Thoracic aorta (tissue), 2 donors: ENCODE measurements around the gene CMTM4. TPM values are rescaled to one million over a fixed set of nuclear protein-coding genes. Genes with fewer than 3 reads are reported as not detected.
"Not testable (repeated sequence)": the region's sequence is repeated elsewhere in the genome, so short reads cannot be mapped to it uniquely, and the experiment has no call there.

Source experiments
- ATAC-seq: fragments of 150-250 bp; one replicate; pipeline ENCODE4 v1.8.0; 2017; ENCODE audit warnings: low read depth; ENCODE audit not compliant: insufficient number of reproducible peaks, low FRiP score
- DNase-seq: peaks from one replicate; pipeline ENCODE4 v3.0.0-alpha.2; 2020; ENCODE audit warnings: low spot score
- H3K27ac ChIP-seq, 2 donors: fragments of 200-600 bp; sonication (generic); 1 replicate in 1 of 2; 2 replicates in 1 of 2; pipeline ENCODE4 v1.5.1; 2016; ENCODE audit warnings: mild to moderate bottlenecking in 2 of 2, moderate library complexity in 2 of 2
- H3K27me3 ChIP-seq: fragments of 200-600 bp; sonication (generic); replicated peaks from 2 replicates; pipeline ENCODE4 v1.6.0; 2016; ENCODE audit warnings: mild to moderate bottlenecking; ENCODE audit not compliant: insufficient read depth
- H3K36me3 ChIP-seq: fragments of 200-600 bp; sonication (generic); one replicate; pipeline ENCODE4 v1.5.1; 2016
- H3K4me1 ChIP-seq, 2 donors: fragments of 200-600 bp; sonication (generic); 1 replicate in 1 of 2; 2 replicates in 1 of 2; pipeline versions ENCODE4 v1.5.1 to v1.6.0; 2016; ENCODE audit warnings: low read depth in 2 of 2, mild to moderate bottlenecking in 1 of 2; ENCODE audit not compliant: control insufficient read depth in 1 of 2
- H3K4me3 ChIP-seq: fragments of 200-600 bp; sonication (generic); 2 replicates; pipeline ENCODE4 v1.5.1; 2016; ENCODE audit warnings: mild to moderate bottlenecking
- H3K9me3 ChIP-seq: fragments of 200-600 bp; sonication (generic); 2 replicates; pipeline ENCODE4 v1.5.1; 2016
- total RNA-seq, 2 donors: library from RNA; depleted of rRNA; stranded (reverse); fragments of >200 nt; gene quantifications; one replicate each; pipeline versions ENCODE4 v1.1.0 to v1.2.3, GENCODE V29; 2016
- TF ChIP-seq, protein P1 (sequence below): fragments of 200-600 bp; sonication (generic); IDR thresholded peaks from one replicate; pipeline ENCODE4 v1.5.1; 2019; ENCODE audit warnings: antibody characterized with exemption

CMTM4 gene
- total RNA-seq, 2 donors from 2014 or later: 12.0 to 25.7 TPM

DNA sequence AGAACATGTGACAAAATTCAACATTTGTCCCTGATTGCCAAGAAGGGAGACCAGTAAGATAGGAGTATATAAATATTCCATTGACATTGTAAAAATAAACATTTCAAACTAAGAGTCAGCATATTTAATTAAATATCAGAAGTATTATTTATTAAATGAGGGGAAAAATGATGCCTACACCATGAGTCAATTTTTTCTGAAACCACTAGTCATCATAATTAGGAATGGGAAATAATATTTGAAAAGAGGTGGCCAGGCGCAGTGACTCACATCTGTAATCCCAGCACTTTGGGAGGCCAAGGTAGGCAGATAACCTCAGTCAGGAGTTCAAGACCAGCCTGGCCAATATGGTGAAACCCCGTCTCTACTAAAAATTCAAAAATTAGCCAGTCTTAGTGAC is 128.2 kb downstream of the CMTM4 start:
- Histone ChIP-seq H3K36me3 (no peaks in the 10 kb centered on the region), H3K27me3 (no peaks in the 10 kb centered on the region), H3K9me3 (no peaks in the 10 kb centered on the region)

DNA sequence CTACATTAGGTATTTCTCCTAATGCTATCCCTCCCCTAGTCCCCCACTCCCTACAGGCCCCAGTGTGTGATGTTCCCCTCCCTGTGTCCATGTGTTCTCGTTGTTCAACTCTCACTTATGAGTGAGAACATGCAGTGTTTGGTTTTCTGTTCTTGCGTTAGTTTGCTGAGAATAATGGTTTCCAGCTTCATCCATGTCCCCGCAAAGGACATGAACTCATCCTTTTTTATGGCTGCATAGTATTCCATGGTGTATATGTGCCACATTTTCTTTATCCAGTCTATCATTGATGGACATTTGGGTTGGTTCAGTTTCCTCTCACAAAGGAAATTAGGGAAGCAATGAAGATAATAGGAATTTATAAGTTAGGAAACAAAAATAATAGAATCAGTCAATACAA is 129.3 kb downstream of the CMTM4 start:
- not testable (repeated sequence) for ATAC-seq, H3K36me3 ChIP-seq

More for the DNA sequence above, 128.2 kb downstream of the CMTM4 start:
- TF ChIP-seq, protein P1, sequence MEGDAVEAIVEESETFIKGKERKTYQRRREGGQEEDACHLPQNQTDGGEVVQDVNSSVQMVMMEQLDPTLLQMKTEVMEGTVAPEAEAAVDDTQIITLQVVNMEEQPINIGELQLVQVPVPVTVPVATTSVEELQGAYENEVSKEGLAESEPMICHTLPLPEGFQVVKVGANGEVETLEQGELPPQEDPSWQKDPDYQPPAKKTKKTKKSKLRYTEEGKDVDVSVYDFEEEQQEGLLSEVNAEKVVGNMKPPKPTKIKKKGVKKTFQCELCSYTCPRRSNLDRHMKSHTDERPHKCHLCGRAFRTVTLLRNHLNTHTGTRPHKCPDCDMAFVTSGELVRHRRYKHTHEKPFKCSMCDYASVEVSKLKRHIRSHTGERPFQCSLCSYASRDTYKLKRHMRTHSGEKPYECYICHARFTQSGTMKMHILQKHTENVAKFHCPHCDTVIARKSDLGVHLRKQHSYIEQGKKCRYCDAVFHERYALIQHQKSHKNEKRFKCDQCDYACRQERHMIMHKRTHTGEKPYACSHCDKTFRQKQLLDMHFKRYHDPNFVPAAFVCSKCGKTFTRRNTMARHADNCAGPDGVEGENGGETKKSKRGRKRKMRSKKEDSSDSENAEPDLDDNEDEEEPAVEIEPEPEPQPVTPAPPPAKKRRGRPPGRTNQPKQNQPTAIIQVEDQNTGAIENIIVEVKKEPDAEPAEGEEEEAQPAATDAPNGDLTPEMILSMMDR: no peak
- Histone ChIP-seq H3K4me1 (peaks cover 9 to 20% of the 10 kb centered on the region in 2 donors), H3K27ac (no peak overlapping the region), H3K4me3 (no peak overlapping the region)
- ATAC-seq (no peak), DNase-seq (no peak)

DNA sequence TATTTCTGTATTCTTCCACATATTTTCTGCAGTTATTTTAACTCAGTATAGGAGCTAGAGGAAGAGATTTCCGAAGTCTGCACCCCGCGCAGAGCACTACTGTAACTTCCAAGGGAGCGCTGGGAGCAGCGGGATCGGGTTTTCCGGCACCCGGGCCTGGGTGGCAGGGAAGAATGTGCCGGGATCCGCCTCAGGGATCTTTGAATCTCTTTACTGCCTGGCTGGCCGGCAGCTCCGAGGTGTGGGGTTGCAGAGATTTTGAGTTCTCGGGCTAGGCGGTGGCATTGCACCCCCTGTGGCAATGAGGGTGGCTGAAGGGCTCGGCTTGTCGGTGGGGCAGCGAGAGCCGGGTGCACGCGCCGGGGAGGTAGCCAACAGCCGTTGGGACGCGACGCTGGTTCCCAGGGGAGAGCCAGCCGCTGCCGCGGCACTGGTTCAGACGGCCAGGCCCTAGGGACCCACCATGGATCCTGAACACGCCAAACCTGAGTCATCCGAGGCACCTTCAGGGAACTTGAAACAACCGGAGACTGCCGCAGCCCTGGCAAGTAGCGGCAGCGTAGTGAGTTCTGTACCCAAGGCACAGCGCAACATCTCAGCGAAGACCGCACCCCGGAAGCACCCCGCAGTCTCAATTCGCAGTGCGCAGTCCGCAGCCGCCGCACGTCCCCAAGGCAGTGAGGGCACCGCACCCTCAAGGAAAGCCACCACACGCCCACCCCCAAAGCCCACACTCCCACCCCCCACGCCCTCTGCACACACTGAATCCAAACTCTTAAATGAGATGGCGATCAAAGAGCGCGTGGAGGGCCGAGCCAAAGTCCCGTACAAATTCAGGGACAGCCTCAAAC is 130.3 kb downstream of the CMTM4 start, which contains the start of gene CMTM1:
Gene CMTM1, plus strand, starts transcription at position 389 of the 851 bp plus-strand sequence. Its CDS starts 75 bp downstream, at position 464.
- no peak within 1 kb of the TSS for H3K4me3 ChIP-seq
- DNase-seq (no peak), ATAC-seq (no peak)
- TF ChIP-seq, protein P1: no peak
- peaks cover 9 to 20% of the 10 kb centered on the region in 2 donors for H3K4me1 ChIP-seq
- H3K27me3 ChIP-seq: no peaks in the 10 kb centered on the region
- H3K36me3 ChIP-seq: no peaks in the 10 kb centered on the region
- H3K9me3 ChIP-seq: no peaks in the 10 kb centered on the region
- no peak within 1 kb of the TSS for H3K27ac ChIP-seq

More for the DNA sequence above, 129.3 kb downstream of the CMTM4 start:
- H3K27me3 ChIP-seq, H3K9me3 ChIP-seq, H3K4me3 ChIP-seq, H3K27ac ChIP-seq, DNase-seq: not testable (repeated sequence)
- peaks cover 9 to 20% of the 10 kb centered on the region in 2 donors for H3K4me1 ChIP-seq

Other genes with a start within 250 kb of the CMTM4 start
- gene TK2, start 146.6 kb downstream of the CMTM4 start, total RNA-seq: 10 to 100 TPM; 41.7 to 55.5 TPM
- gene CKLF, start 144.2 kb downstream of the CMTM4 start, total RNA-seq: 10 to 100 TPM; 23.4 to 39.8 TPM
- 1 to 10 TPM in 1 of 2 donors, under 1 TPM in 1; 0.81 to 7.5 TPM for gene CMTM1, start 130.3 kb downstream of the CMTM4 start, total RNA-seq
- gene CMTM2, start 117.3 kb downstream of the CMTM4 start, total RNA-seq: 1 to 10 TPM in 1 of 2 donors, not detected in 1; 1.7 TPM
- gene CMTM3, start 92.0 kb downstream of the CMTM4 start, total RNA-seq: 10 to 100 TPM; 16.6 to 20.7 TPM
- 100 to 1,000 TPM; 110 to 200 TPM for gene DYNC1LI2, start 54.9 kb upstream of the CMTM4 start, total RNA-seq
- gene TERB1, start 104.8 kb upstream of the CMTM4 start, total RNA-seq: not detected
- 10 to 100 TPM; 29.6 to 48.0 TPM for gene NAE1, start 134.2 kb upstream of the CMTM4 start, total RNA-seq
- gene CA7, start 147.7 kb upstream of the CMTM4 start, total RNA-seq: not detected
- gene PDP2, start 183.8 kb upstream of the CMTM4 start, total RNA-seq: 1 to 10 TPM; 4.8 to 6.2 TPM
- not detected for gene CDH16, start 222.1 kb upstream of the CMTM4 start, total RNA-seq
- 10 to 100 TPM; 43.2 to 88.3 TPM for gene RRAD, start 228.8 kb upstream of the CMTM4 start, total RNA-seq
- gene CIAO2B, start 237.7 kb upstream of the CMTM4 start, total RNA-seq: 100 to 1,000 TPM in 1 of 2 donors, 10 to 100 TPM in 1; 23.2 to 102 TPM
- 10 to 100 TPM; 29.8 to 92.7 TPM for gene CES2, start 238.8 kb upstream of the CMTM4 start, total RNA-seq